ENCODE results near the gene TSPY10.
"Not testable (repeated sequence)": the region's sequence is repeated elsewhere in the genome, so short reads cannot be mapped to it uniquely, and the experiment has no call there.

TSPY10 gene, protein sequence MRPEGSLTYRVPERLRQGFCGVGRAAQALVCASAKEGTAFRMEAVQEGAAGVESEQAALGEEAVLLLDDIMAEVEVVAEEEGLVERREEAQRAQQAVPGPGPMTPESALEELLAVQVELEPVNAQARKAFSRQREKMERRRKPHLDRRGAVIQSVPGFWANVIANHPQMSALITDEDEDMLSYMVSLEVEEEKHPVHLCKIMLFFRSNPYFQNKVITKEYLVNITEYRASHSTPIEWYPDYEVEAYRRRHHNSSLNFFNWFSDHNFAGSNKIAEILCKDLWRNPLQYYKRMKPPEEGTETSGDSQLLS
- total RNA-seq, result 0 reads per million in 2 experiments

DNA sequence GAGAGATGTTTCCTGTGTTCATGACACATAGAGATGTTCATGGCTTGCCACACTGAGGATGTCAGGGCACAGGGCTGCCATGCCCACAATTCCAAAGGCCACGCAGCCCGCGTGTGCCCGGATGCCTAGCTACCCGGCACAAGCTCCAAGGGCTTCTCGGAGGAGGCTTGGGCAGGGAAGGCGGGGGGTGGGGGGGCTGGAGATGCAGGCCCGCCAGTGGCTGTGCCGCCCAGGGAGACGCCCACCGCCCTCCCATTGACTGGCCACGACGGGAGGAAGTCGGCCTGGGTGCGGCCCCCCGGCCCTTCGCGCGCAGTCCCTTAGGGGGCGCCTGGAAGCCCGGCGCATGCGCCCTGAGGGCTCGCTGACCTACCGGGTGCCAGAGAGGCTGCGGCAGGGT, at the start of gene TSPY10:
TSS of gene TSPY10 (plus strand) at position 301 of the 400 bp plus-strand sequence. CDS start at position 347, 46 bp downstream.
- not testable (repeated sequence) for DNase-seq (ENCODE audit: low read depth)

DNA sequence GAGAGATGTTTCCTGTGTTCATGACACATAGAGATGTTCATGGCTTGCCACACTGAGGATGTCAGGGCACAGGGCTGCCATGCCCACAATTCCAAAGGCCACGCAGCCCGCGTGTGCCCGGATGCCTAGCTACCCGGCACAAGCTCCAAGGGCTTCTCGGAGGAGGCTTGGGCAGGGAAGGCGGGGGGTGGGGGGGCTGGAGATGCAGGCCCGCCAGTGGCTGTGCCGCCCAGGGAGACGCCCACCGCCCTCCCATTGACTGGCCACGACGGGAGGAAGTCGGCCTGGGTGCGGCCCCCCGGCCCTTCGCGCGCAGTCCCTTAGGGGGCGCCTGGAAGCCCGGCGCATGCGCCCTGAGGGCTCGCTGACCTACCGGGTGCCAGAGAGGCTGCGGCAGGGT, 40.7 kb upstream of the TSPY10 start, which contains the start of gene TSPY9:
TSS of gene TSPY9 (plus strand) at position 301 of the 400 bp plus-strand sequence. CDS start at position 347, 46 bp downstream.
- not testable (repeated sequence) for DNase-seq (ENCODE audit: low read depth)

DNA sequence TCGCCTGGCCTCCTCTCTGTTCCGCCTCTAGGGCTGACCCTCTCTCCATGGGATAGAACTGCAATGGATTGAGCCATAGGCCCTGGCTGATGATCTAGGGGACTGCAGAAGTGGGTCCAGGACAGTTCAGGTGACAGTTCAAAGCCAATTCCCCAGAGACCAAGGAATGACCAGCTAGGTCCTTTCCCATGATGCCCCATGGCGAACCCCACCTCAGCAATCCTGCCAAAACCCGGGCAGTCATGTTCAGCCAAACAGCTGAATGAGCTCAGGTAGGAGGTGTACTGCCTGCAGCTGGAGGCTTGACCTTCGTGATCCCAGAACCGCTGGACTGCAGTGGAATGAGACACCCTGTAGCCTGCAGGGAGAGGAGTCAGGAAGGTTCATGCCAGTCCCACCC, 23.3 kb upstream of the TSPY10 start:
- not testable (repeated sequence) for DNase-seq (ENCODE audit: low read depth)

DNA sequence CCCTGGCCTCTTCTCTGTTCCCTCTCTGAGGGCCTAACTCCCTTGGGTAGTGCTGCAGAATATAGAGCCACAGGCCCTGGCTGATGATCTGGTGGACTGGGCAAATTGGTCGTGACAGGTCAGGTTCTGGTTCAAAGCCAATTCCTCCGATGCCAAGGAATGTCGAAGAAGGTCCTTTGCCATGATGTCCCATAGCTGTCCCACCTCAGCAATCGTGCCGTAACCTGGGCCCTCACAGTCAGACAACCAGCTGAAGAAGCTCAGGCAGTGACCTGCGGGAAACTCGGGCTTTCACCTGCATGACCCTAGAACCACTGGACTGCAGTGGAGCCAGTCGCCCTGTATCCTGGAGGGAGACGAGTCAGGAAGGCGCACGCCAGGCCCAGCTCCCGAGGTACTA, 11.4 kb upstream of the TSPY10 start:
- not testable (repeated sequence) for DNase-seq (ENCODE audit: low read depth)
